Measurements from ENCODE around the gene VIPAS39.

DNA sequence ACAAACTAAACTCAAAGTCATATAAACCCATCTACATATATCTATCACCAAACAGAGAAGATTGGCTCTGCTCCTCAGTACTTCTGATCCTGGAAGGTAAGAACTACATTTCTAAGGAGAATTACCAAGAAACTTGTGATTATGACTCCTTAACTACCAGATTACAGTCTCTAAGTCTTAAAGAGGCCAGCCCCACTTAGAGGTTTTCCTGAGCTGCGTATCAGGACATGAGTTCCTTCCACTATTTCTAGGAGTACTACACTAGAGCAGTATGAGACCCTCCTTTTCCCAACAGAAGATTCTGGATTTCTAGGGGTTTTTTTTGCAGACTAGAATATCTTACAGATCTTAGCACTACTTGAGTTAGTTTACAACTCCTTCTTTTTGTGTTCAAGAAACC lies 34.0 kb downstream of the VIPAS39 start, which contains the start of gene NOXRED1:
- no peak for TF ChIP-seq CTCF (IDR thresholded peaks at IDR 0.05)
- TF ChIP-seq POLR2A (IDR thresholded peaks at IDR 0.05): no peak

Data from thyroid gland (tissue), 4 donors.